ENCODE measurements around the gene RUFY2.

DNA sequence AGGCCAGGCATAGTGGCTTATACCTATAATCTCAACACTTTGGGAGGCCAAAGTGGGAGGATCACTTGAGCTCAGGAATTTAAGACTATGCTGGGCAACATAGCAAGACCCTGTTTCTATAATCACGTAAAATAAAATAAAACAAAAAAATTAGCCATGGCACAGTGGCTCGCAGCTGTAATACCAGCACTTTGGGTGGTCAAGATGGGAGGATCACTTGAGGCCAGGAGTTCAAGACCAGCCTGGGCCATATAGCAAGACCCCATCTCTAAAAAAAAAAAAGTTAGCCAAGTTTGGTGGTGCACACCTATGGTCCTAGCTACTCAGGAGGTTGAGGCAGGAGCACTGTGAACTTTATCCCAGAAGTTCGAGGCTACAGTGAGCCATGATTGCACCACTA is 33.8 kb upstream of the RUFY2 start:
- TF ChIP-seq, protein P1, sequence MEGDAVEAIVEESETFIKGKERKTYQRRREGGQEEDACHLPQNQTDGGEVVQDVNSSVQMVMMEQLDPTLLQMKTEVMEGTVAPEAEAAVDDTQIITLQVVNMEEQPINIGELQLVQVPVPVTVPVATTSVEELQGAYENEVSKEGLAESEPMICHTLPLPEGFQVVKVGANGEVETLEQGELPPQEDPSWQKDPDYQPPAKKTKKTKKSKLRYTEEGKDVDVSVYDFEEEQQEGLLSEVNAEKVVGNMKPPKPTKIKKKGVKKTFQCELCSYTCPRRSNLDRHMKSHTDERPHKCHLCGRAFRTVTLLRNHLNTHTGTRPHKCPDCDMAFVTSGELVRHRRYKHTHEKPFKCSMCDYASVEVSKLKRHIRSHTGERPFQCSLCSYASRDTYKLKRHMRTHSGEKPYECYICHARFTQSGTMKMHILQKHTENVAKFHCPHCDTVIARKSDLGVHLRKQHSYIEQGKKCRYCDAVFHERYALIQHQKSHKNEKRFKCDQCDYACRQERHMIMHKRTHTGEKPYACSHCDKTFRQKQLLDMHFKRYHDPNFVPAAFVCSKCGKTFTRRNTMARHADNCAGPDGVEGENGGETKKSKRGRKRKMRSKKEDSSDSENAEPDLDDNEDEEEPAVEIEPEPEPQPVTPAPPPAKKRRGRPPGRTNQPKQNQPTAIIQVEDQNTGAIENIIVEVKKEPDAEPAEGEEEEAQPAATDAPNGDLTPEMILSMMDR (IDR thresholded peaks at IDR 0.05; ENCODE audit: low read depth, low read length) = no peak
- no peak for TF ChIP-seq POLR2A (IDR thresholded peaks at IDR 0.05; ENCODE audit: extremely low read depth, insufficient read length)

Data from NB4 (cell line).